GM19240 (cell line): ENCODE data around the gene TRAPPC10.

Experiments
- DNase-seq: peaks from one replicate; pipeline ENCODE4 v3.0.0; 2011; ENCODE audit warnings: low spot score; ENCODE audit not compliant: insufficient read length

Gene TRAPPC10

DNA sequence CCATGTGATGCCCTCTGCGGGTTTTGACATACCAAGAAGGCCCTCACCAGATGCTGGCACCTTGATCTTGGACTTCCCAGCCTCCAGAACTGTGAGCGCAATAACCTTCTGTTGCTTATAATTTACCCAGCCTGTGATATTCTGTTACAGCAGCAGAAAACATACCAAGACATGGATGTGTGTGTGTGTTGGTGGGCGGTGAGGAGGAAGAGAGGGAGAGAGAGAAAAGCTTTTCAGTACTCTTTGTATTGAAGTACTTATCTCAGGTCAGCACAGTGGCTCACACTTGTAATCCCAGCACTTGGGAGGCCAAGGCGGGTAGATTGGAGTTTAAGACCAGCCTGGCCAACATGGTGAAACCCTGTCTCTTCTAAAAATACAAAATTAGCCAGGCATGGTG, 23.1 kb downstream of the TRAPPC10 start:
- DNase-seq = no peak

DNA sequence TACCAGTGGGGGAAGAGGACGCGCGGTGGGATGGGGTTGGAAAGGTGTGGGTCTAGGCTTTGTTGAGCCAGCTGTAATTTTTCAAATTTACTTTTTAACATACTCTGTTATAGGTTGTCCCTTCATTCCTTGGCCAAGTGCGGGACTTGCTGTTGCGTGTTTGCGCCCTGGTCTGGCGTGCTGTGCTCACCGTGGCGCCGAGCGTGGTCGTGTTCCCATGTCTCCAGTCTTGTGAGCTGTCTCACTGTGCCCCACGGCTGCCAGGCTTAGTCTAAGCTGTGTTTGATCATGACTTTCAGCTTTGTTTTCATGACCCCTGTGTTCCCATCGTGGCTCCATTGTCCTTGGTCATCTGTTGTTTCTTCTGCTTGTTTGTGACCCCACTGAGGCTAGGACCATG, 26.0 kb downstream of the TRAPPC10 start:
- DNase-seq = no peak

DNA sequence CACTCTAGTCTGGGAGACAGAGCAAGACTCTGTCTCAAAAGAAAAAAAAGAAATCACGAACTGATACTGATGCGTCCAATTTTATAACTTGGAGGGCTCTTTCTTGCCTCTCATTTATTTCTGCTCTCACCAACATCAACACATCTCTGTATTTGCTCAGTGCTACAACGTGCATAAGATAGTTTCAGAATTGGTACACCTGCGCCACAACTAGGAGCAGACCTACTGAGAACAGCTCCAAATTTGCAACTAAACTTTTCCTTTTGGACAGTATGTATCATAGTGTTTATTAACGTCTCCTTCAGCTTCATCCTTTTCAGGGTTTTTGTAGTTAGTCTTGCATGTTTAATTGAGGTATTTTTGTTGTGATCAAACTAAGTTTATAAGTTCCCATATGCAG, 27.7 kb downstream of the TRAPPC10 start:
- no peak for DNase-seq

DNA sequence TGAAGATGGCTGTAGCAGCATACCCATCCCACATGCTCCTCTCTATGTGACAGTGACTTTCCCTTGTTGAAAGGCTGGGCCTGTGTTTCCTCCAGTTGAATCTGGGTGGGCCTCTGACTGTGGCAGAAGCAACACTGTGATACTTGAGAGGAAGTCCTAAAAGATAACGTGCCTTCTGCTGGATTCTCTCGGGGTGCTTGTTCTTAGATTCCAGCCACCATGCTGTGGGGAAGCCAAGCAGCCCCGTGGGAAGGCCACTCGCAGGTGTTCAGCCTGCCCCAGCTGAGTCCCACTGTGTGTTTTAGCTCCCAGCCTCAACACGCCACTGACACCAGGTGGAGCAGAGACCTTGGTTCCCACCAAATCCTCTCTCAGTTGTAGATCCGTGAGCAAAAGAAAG, 31.5 kb downstream of the TRAPPC10 start:
- DNase-seq = no peak

DNA sequence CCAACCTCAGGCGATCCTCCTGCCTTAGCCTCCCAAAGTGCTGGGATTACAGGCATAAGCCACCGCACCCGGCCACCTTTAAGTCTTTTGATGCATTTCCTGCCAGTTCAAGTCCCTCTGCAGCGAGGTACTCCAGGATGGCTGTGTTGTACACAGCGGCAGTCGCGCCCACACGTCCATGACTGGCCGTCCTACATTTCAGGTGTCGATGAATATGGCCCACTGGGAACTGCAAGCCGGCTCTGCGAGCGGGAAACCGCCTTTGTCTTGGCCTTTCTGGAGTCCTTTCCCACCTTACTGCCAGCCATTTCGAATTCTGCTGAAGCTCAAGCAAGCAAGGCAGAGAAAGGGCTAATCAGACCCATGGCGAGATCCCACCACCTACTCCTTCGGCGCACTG, 34.6 kb downstream of the TRAPPC10 start:
- DNase-seq = no peak

DNA sequence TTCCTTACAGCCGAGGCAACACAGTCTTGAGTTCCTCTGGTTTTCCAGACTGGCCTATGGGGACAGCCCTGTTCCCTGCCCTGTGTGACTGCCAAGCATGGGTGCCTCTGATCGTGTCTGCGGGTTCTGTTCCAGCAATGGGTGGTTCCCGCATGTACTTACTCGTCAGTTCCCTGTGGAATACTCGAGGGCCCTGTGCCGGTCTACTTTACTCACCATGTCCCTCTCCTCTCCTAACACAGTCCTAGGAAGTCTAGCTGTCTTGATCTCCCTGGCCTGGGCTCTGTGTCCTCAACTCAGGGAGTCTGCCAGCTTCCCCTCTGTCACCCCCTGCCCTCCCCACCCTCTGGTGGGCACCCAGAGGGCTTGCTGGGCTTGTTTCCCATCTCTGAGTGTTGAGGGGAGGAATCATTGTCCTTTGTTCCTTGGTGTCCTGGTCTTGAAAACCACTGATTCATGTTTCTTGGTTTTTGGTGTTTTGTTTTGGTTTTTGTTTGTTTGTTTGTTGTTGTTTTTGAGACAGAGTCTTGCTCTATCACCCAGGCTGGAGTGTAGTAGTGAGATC, 36.0 kb downstream of the TRAPPC10 start:
- DNase-seq = no peak

DNA sequence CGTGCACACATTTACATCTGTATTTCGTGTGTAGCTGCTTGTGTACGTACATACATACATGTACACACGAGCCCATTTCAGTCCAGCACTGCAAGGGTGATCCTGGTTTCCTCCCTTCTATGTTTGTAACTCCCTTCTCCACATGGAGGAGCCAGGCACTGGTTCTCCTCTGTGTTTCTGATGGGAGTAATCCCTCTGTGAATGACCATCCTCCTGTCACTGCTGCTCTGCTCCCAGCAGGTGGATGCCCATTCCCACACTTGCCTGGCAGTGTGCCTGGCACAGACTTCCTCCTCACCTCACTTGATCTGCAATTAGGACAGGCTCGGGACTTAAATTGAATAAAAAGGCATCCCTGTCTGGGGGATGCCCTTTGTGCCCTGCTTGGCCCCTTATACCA, 37.1 kb downstream of the TRAPPC10 start:
- DNase-seq = no peak

DNA sequence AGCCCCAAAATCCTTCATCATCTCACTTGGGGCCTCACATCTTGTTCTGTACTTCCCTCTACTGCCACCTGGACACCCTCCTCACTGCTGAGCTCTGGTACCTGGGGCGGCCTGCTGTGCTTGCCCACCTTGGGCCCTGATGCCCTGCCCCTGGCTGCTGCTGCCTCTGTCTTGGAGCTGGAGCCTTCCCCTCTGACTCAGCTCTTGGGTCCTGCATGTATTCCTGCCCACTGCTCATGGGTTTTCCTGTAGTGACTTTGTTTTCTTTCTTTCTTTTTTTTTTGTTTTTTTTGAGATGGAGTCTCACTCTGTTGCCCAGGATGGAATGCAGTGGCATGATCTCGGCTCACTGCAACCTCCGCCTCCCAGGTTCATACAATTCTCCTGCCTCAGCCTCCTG, 37.5 kb downstream of the TRAPPC10 start:
- DNase-seq = no peak

DNA sequence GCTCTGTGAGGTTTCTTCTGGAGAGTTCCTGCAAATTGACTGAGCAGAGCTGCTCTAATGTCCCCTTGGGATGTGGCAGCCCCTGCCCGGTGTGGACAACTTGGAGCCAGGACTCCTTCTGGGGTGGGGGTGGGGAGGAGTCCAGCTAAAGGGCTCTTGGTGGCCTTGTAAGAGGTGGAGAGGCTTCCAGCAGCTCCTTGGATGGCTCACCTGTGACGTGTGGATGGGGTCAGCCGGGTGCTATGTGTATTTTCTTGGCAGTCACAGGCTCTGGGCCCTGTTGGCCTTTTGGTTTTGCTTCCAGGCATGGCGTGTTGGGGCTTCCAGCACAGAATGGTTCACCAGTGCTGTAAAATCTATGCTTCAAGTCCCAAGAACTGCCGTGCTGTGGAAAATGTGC, 38.2 kb downstream of the TRAPPC10 start:
- DNase-seq = no peak

DNA sequence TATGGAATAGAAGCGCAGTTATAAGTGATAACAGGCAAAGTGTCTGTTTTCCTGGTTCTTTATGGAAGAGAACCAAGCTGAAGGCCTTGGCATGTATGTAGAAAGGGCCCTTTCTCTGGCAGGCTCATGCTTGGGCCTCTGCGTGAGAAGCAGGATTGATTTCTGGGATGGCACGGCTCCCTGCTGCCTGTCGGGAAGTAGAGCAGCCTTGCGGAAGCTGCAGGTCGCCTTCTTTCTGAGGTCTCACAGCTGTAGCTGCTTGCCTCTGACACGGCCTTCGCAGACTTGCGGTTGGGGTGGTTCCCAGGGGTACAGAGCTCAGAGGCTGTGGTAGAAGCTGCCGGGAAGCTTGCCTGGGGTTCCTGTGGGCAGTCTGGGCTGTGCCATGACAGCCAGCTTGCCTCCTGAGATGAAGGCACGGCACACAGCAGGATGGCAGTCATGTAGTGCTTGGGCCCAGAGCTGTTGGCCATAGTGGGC, 39.4 kb downstream of the TRAPPC10 start:
- DNase-seq = no peak

DNA sequence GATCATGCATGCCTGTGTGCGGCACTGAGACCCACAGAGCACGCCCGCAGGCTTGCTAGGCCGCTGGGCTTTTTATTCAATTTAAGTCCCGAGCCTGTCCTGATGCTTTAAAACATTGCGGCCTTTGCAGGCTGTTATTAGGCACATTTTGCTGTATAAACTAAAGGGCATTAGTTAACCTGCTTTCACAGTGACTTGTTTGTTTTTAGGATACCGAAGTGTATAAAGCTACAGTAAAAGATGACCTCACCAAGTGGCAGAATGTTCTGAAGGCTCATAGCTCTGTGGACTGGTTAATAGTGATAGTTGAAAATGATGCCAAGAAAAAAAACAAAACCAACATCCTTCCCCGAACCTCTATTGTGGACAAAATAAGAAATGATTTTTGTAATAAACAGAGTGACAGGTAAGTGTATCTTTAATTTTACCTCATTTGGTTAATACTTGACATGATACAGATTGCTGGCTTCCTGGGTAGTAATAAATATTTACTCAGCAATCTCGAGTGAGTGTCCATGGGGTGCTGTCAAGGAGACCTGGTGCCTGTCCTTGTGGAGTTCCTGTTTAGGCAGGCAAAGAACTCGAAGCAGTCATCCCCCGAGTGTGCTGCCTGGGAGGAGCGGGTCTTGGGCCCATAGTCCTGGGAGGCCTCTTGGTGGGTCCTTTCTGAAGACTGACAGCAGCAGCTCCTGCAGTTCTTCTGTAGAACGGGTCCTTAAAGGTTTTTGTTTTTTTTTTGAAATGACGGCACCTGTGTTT, 40.1 kb downstream of the TRAPPC10 start:
- no peak for DNase-seq

DNA sequence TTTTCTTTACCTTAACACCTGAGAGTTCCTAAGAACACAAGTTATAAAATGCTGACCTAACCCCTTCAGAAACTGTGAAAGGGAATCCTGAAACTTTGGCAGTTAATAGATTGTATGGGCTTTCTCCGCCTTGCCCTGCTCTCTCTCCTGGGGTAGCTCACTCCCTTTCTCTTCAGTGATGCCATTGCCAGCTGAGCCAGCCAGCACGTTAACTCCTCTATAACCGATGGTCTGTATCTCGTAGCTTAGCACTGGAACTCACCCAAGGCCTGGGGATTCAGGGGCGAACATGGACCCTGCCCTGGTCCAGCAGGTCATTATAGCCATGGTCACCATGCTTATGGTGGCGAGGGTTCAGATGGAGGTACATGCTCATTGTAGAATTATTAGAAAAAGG, 40.7 kb downstream of the TRAPPC10 start:
- DNase-seq = no peak

DNA sequence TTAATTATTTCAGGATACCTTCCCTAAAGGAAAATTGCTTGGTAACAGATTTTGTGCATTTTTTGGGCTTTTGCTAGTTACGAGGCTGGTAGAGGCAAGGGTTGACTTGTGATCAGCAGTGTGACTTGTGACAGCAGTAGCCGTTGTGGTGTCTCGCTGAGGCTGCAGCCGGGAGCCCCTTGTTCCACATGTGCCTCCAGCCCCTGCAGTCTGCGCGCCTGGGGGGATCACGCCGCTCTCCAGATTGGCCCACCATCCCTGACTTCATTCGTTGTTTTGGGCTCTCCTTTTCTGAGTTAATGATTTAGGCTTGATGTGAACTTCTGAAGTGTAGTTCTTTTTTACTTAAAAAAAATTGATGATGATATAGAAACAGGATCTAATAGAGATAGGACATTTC, 41.5 kb downstream of the TRAPPC10 start:
- DNase-seq = no peak

DNA sequence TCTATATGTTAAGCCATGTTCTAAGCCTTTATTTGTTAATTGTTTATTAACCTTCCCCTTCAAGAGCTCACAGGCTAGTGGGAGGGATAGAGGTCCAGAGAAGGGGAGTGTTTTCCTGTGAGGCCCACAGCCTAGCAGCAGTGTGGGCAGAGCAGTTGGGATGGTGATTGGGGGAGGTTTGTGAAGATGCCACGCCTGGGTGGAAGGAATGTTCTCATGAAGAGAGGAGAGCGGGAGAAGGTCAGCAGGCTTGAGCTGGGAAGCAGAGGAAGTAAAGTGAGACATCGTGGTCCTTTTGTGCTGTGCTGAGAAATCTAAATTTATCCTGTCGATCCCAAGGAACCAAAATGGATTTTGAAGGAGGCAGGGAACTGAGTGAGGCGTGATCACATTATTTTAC, 42.6 kb downstream of the TRAPPC10 start:
- no peak for DNase-seq

DNA sequence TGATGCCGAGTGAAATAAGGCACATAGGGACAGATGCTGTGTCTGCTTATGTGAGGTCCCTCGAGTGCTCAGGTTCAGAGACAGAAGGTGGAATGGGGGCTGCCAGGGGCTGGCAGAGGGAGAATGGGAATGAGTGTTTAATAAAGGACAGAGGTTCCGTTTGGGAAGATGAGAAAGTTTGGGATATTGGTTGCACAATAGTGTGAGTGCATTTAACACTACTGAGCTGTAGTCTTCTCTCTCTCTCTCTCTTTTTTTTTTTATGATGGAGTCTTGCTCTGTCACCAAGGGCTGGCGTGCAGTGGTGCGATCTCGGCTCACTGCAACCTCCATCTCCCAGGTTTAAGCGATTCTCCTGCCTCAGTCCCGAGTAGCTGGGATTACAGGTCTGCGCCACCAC, 44.9 kb downstream of the TRAPPC10 start:
- no peak for DNase-seq

DNA sequence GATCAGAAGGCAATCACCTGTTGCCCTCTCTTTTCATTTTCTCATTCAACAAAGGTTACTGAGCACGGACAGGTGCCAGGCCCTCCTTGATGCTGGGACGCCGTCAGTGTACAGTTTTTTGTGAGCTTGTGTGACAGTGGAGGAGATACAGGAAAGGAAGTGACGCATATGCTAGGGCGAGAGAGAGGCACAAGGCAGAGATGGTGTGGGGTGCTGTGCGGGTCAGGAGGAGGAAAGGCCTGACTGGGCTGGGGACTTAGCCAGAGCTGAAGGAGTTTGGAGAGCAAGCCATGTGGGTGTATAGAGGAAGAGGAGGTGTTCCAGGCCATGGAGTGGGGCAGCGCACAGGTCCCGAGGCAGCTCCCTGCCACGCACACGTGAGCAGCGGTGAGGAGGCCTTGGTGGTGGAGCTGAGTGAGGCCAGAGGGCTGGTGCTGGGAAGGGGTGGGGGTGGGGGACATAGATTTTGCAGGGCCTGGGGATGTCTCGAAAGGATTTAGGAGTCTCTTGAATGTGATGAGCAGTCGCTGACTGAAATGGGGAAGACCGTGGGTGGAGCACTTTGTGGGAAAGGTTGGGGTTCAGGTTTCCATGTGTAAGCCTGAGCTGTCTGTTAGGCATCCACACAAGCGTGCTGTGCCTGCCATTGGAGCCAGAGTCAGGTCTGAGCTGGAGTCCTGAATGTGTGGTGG, 46.0 kb downstream of the TRAPPC10 start:
- DNase-seq = no peak

DNA sequence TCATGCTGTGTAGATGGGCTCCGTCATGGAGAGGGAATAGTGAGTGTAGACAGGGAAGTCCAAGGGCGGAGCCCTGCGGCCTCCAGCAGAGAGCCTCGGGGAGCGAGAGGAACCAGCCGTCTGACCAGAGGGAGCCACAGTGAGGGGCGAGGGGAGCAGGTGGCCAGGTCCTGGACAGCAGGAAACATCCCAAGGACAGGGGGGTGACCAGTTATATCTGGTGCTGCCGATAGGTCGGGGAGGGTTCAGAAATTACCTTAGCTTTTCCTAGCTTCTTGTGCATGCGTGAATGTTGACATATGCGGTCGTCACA, 46.5 kb downstream of the TRAPPC10 start:
- no peak for DNase-seq

DNA sequence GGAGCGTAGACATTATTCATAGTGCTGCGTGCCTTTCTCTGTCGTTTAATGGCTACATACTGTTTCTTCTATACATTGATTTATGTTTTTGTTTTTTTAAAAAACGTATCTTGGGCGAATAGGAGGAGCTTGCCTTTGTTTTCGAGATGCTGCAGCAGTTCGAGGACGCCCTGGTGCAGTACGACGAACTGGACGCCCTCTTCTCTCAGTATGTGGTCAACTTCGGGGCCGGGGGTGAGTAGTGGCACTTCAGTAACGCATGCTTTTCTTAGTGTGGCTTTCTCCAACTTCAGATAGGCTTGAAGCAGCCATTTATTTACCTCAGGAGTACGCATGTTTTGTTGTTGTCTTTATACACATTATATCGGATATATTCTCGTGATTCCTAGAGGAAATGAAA, 46.9 kb downstream of the TRAPPC10 start:
- DNase-seq = no peak

DNA sequence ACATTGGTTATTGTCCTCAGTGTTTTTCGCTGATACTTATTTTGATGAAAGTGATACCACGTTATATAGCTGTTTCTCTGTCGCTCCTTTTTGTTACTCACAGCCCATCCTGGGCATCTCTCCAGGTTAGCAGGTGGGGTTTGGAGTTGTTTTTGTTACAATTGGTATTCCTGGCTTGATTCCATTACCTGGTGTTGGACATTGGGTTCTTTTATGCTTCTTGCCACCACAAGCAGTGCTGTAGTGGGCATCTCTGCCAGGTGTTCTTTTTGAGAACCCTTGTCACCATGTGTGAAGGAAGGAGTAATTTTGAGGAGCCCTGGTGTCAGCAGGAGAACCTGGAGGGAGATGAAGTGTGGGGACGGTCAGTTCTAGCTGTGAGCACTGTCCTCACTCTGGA, 47.6 kb downstream of the TRAPPC10 start:
- no peak for DNase-seq

DNA sequence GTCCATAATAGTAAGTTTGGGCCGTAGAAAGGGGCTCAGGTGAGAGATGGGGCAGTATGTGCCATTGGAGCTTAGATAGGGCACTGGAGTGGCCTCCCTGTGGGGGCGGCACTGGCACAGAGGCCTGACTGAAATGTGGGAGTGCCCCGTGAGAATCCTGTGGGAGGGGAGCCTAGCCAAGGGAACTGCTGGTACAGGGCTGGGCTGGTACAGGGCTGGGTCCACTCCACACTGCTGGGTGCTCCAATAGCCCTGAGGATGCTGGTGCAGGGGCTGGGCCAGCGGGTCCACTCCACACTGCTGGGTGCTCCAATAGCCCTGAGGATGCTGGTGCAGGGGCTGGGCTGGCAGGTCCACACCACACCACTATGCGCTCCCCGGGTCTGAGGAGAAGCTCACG, 50.3 kb downstream of the TRAPPC10 start:
- no peak for DNase-seq

DNA sequence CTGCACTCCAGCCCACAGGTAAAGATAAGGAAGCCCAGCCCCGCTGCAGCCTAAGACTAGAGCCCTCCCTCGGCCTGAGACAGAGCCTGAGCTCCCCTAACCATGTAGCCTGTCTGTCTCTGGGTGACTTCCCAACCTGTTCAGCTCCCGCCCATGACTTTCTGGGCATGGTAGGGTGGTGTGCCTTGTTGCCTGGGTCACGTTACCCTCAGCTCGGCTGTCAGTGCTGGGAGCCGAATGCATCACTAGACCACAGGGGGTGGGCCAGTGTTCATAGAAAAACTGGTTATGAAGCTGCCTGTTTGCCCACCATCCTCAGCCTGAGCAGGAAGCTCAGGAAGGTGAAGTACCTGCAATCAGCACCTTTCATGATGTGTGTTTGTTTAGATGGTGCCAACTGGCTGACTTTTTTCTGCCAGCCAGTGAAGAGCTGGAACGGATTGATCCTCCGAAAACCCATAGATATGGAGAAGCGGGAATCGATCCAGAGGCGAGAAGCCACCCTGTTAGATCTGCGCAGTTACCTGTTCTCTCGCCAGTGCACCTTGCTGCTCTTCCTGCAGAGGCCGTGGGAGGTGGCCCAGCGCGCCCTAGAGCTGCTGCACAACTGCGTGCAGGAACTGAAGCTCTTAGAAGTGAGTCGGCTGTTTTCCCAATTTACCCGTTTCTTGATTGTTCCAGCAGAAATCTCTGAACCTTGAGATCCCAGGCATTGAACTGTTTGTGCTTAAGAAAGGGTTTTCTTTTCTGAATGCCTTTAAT, 51.2 kb downstream of the TRAPPC10 start:
- no peak for DNase-seq

DNA sequence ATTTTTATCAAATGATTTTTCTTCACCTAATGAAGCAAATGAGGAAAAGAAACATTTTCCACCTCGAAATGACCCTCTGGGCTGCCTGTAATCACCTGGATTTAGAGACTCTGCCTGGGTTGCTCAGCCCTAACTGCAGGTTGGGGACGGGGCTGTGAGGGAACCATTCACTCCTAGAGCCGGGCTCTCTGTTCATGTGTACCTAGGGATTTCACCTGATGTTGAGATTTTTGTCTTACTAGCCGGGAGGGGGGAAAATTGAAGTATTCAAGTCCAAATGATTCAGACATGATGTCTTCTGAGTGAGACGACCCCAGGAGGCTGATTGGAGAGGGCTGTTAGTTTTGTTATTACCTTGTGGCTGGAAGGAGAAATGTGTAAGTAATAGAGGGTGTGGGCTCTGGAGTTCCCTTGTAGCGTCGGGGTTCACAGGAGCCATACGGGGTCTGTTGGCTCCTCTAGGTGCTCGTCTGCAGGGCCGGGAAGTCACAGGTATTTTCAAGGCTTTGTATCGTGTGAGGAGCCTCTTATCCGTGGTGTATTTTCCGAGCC, 52.8 kb downstream of the TRAPPC10 start:
- DNase-seq = no peak
